Testis (tissue), 3 donors: ENCODE results near the gene STYXL1. TPM values are rescaled to one million over a fixed set of nuclear protein-coding genes. Genes with fewer than 3 reads are reported as not detected.
A peak's percentile ranks its signal among the peaks of the same experiment; 100 is the strongest.

Experiments used
- DNase-seq: peaks from one replicate; pipeline ENCODE4 v3.0.0-alpha.2; 2019
- H3K27ac ChIP-seq, 2 donors: fragments of 200-600 bp; sonication (generic); one replicate each; pipeline ENCODE4 v1.5.1; 2019
- H3K27me3 ChIP-seq: fragments of 200-600 bp; sonication (generic); one replicate; pipeline ENCODE4 v1.5.1; 2019
- H3K36me3 ChIP-seq: fragments of 200-600 bp; sonication (generic); one replicate; pipeline ENCODE4 v1.5.1; 2017; ENCODE audit warnings: low read depth; ENCODE audit errors: missing control alignments
- H3K4me1 ChIP-seq: fragments of 200-600 bp; sonication (generic); one replicate; pipeline ENCODE4 v1.5.1; 2019
- H3K4me3 ChIP-seq, 2 donors: fragments of 200-600 bp; sonication (generic); one replicate each; pipeline ENCODE4 v1.5.1; 2017 to 2019
- H3K9me3 ChIP-seq: fragments of 200-600 bp; sonication (generic); one replicate; pipeline ENCODE4 v1.5.1; 2017
- POLR2A ChIP-seq: fragments of 450-650 bp; IDR thresholded peaks from one replicate; pipeline ENCODE4 v1.6.1; 2017; ENCODE audit warnings: antibody characterized with exemption, mild to moderate bottlenecking, moderate library complexity
- WGBS, 2 donors: methylation state at CpG; one replicate each; pipeline ENCODE4 v1.1.5; 2018; 5-methylcytosine and 5-hydroxymethylcytosine counted together
- intact Hi-C: fragments of 100-400 bp; cut with DNase I; formaldehyde crosslinking; loops from one replicate; pipeline ENCODE4 v1.15.1; 2023; ENCODE audit warnings: low total_unique reads
- polyA plus RNA-seq: library from polyadenylated mRNA; stranded (reverse); fragments of 350-450 nt; fragmentation: Illumina TruSeq; extraction: RNeasy Lipid Tissue Mini Kit (QIAGEN cat#74804); gene quantifications from one replicate; pipeline ENCODE4 v1.2.3, GENCODE V29; 2014; ENCODE audit warnings: low read depth, low replicate concordance; ENCODE audit not compliant: insufficient read depth
- total RNA-seq, 2 donors: library from RNA; depleted of rRNA; stranded (reverse); fragments of >200 nt; gene quantifications; one replicate each; pipeline ENCODE4 v1.2.3, GENCODE V29; 2016
- TF ChIP-seq, protein P1 (sequence below), 3 experiments: fragments of 450-650 bp in 2 of 3; fragments of 200-600 bp in 1 of 3; sonication (generic) in 1 of 3; IDR thresholded peaks; one replicate each; pipeline ENCODE4 v1.5.1; 2016 to 2019; ENCODE audit warnings: antibody characterized with exemption in 3 of 3, mild to moderate bottlenecking in 2 of 3, moderate library complexity in 1 of 3

Gene STYXL1
- total and polyA plus RNA-seq, 3 donors from 2014 or later: 47.0 to 122 (median 48.3) TPM

- peak; percentile 52 for DNase-seq
- intact Hi-C loops: no loop called here
- 47 to 72% methylated on average over 6 to 17 of the region's 20 CpGs for WGBS, 2 donors
- Histone ChIP-seq H3K4me3 (no peak overlapping the region), H3K27ac (peak overlapping the region; percentile 92 to 93), H3K9me3 (no peaks in the 10 kb centered on the region), H3K4me1 (peaks cover 48% of the 10 kb centered on the region), H3K36me3 (no peaks in the 10 kb centered on the region), H3K27me3 (no peaks in the 10 kb centered on the region)
- TF ChIP-seq, protein P1, sequence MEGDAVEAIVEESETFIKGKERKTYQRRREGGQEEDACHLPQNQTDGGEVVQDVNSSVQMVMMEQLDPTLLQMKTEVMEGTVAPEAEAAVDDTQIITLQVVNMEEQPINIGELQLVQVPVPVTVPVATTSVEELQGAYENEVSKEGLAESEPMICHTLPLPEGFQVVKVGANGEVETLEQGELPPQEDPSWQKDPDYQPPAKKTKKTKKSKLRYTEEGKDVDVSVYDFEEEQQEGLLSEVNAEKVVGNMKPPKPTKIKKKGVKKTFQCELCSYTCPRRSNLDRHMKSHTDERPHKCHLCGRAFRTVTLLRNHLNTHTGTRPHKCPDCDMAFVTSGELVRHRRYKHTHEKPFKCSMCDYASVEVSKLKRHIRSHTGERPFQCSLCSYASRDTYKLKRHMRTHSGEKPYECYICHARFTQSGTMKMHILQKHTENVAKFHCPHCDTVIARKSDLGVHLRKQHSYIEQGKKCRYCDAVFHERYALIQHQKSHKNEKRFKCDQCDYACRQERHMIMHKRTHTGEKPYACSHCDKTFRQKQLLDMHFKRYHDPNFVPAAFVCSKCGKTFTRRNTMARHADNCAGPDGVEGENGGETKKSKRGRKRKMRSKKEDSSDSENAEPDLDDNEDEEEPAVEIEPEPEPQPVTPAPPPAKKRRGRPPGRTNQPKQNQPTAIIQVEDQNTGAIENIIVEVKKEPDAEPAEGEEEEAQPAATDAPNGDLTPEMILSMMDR (IDR thresholded peaks at IDR 0.05): no peak
- no peak for TF ChIP-seq POLR2A
These were observed 55.6 kb downstream of the STYXL1 start for GRCh38 chr7:75992083-75992755.

DNA sequence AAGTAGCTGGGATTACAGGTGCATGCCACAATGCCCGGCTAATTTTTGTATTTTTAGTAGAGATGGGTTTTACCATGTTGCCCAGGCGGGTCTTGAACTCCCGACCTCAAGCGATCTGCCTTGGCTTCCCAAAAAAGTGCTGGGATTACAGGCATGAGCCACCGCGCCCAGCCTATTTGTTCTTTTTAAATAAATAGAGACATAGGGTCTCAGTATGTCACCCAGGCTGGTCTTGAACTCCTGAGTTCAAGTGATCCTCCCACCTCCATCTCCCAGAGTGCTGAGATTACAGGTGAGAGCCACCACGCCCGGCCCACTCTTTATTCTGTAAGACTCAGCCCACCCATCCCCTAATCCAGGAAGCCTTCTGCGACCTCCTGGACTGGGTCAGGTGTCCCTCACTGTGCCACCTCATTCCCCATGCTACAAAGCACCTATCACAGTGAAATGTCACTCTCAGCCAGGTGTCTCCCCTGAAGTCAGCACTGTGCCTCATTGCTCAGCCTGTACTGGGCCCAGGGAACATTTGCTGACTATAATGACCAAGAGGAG, 56.2 kb downstream of the STYXL1 start:
- H3K27ac ChIP-seq: peak overlapping the region; percentile 92 to 93

GRCh38 chr7:75989500-75990388, 58.1 kb downstream of the STYXL1 start:
- Histone ChIP-seq H3K4me1 (peaks cover 52% of the 10 kb centered on the region), H3K27me3 (no peaks in the 10 kb centered on the region), H3K27ac (peak overlapping the region; percentile 52 to 77), H3K9me3 (no peaks in the 10 kb centered on the region), H3K4me3 (no peak overlapping the region), H3K36me3 (no peaks in the 10 kb centered on the region)
- WGBS, 2 donors: 43 to 61% methylated on average over 17 to 21 of the region's 21 CpGs
- peak; percentile 73 for DNase-seq
- TF ChIP-seq, protein P1 (IDR thresholded peaks at IDR 0.05): no peak
- TF ChIP-seq POLR2A: no peak
- intact Hi-C loops: no loop called here

More for the DNA sequence above, 56.2 kb downstream of the STYXL1 start:
- WGBS, 2 donors: 92 to 95% methylated on average over 9 of the region's 9 CpGs
- DNase-seq: no peak
- no peak overlapping the region for H3K4me3 ChIP-seq
- TF ChIP-seq POLR2A: no peak
- TF ChIP-seq, protein P1 (IDR thresholded peaks at IDR 0.05): no peak
- H3K9me3 ChIP-seq: no peaks in the 10 kb centered on the region
- intact Hi-C loops: no loop called here
- H3K4me1 ChIP-seq: peaks cover 48% of the 10 kb centered on the region
- no peaks in the 10 kb centered on the region for H3K36me3 ChIP-seq
- H3K27me3 ChIP-seq: no peaks in the 10 kb centered on the region

DNA sequence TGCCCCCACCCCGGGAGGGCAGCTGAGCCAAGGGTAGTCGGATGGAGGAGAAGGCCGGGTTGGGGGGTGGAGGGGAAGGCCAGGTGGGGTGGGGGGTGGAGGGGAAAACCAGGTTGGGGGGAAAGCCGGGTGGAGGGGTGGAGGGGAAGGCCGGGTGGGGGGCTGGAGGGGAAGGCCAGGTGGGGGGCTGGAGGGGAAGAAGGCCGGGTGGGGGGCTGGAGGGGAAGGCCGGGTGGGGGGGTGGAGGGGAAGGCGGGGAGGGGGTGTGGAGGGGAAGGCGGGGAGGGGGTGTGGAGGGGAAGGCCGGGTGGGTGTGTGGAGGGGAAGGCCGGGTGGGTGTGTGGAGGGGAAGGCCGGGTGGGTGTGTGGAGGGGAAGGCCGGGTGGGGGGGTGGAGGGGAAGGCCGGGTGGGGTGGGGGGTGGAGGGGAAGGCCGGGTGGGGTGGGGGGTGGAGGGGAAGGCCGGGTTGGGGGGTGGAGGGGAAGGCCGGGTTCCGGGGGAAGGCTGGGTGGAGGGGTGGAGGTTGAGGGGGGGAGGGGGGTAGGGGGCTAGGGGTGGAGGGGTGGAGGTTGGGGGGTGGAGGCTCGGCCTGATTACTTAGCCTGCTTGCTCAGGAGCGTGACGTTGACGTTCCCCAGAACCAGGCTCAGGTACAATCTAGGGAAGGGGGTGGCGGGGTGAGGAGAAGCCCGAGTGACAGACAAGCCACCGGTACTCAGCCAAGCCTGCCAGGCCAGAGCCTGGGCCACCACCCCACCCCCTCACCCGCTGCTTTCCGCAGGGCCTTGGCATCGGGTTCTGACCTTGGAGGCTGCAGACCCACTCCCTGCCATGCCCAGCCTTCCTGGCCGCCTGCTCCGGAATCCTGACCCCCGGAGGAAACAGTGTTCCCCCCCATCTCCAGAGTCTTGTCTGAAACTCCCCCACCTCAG, 59.0 kb downstream of the STYXL1 start:
- Histone ChIP-seq H3K27me3 (no peaks in the 10 kb centered on the region), H3K4me1 (peaks cover 52% of the 10 kb centered on the region), H3K36me3 (no peaks in the 10 kb centered on the region), H3K4me3 (no peak overlapping the region), H3K27ac (peak overlapping the region; percentile 52 to 77), H3K9me3 (no peaks in the 10 kb centered on the region)
- DNase-seq: no peak
- WGBS, 2 donors: 47 to 53% methylated on average over 10 to 16 of the region's 31 CpGs
- TF ChIP-seq, protein P1 (IDR thresholded peaks at IDR 0.05): no peak
- intact Hi-C loops: no loop called here
